ENCODE measurements around the gene SOX9.
"Not testable (repeated sequence)": the region's sequence is repeated elsewhere in the genome, so short reads cannot be mapped to it uniquely, and the experiment has no call there.

SOX9 gene

DNA sequence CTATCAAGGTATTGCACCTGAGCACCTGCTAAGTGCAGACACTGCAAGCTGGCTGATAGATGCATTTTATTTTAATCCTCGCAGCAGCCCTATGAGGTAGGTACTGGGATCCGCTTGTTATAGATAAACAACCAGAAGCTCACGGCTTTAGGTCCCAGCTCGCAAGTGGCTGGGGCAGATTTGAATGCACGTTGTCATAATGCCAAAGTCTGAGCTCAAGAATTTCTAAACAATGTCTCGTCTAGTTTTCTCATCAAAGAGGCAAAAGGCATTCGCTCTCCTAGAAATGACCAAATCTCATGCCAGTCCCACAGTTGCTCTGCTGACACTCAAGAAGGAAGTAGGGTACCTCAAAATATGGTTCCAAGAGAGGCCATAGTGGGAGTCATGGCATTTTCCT is 20.5 kb downstream of the SOX9 start:
- no peak overlapping the region for H3K4me3 ChIP-seq (ENCODE audit: low read depth, low read length)
- TF ChIP-seq, protein P1, sequence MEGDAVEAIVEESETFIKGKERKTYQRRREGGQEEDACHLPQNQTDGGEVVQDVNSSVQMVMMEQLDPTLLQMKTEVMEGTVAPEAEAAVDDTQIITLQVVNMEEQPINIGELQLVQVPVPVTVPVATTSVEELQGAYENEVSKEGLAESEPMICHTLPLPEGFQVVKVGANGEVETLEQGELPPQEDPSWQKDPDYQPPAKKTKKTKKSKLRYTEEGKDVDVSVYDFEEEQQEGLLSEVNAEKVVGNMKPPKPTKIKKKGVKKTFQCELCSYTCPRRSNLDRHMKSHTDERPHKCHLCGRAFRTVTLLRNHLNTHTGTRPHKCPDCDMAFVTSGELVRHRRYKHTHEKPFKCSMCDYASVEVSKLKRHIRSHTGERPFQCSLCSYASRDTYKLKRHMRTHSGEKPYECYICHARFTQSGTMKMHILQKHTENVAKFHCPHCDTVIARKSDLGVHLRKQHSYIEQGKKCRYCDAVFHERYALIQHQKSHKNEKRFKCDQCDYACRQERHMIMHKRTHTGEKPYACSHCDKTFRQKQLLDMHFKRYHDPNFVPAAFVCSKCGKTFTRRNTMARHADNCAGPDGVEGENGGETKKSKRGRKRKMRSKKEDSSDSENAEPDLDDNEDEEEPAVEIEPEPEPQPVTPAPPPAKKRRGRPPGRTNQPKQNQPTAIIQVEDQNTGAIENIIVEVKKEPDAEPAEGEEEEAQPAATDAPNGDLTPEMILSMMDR (IDR thresholded peaks at IDR 0.05; ENCODE audit: borderline replicate concordance, insufficient read depth, low read depth, low read length): no peak

DNA sequence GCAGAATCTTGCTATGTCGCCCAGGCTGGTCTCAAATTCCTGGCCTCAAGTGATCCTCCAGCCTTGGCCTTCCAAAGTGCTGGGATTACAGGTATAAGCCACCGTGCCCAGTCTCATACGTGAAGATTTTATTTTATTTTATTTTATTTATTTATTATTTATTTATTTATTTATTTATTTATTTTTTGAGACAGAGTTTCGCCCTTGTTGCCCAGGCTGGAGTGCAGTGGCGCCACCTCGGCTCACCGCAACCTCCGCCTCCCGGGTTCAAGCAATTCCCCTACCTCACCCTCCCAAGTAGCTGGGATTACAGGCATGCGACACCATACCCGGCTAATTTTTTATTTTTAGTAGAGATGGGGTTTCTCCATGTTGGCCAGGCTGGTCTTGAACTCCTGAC is 21.3 kb downstream of the SOX9 start:
- H3K4me3 ChIP-seq (ENCODE audit: low read depth, low read length): not testable (repeated sequence)

DNA sequence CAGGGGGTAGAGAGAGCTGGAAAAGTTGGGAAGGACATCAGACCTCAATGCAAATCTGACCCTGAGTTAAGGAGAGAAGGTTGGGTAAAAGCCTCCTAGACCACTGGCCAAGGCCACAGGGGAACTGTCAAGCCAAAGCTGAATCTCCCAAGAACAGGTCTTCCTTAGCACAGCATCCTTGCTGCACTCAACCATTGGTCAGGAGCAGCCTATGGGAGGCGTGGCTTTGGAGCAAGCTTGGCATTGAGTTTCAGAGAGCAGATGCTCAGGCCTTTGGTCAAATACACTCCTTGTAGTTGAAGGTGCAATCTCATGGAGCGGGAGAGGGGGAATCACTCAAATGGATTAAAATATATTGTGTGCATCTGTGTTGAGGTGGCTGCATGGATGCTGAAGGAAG is 21.8 kb downstream of the SOX9 start:
- TF ChIP-seq, protein P1 (IDR thresholded peaks at IDR 0.05; ENCODE audit: borderline replicate concordance, insufficient read depth, low read depth, low read length): no peak

DNA sequence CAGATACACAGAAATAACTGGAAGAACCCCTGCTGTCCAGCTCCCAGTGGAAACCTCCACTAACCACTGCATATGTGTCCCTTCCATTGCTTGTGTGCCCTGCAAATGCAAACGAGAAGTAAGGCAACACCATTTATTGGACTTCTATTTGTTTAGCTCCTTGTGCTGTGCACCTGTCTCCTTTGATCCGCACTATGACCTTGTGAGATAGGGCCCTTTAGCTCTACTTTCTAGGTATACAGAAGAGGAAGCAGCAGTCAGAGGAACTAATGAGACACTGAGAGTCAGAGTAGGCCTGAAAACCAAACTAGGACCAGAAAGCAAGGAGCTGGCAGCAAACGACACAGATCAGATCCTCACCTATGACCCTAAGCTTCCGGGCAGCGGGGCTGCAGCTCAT is 22.4 kb downstream of the SOX9 start:
- TF ChIP-seq, protein P1 (IDR thresholded peaks at IDR 0.05; ENCODE audit: borderline replicate concordance, insufficient read depth, low read depth, low read length): no peak

More for the DNA sequence above, 21.8 kb downstream of the SOX9 start:
- no peak overlapping the region for H3K4me3 ChIP-seq (ENCODE audit: low read depth, low read length)

DNA sequence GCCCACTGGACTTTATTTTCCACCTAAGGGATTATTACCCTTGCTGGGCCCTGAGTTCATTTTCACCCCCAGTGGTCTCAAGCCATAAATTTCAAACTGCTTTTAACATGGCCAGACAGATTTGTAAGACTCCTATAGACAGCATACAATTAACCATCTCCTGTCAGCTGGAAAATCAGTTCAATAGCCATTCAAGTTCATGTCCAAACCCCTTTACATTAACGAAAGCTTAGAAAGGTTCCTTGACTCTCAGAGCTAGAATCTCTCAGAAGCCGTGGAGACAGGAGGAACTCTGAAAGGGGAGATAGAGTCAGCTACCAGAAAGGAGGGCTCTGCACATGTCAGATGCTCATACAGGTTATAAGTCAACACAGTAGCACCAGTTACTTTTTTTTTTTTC is 23.3 kb downstream of the SOX9 start:
- TF ChIP-seq, protein P1 (IDR thresholded peaks at IDR 0.05; ENCODE audit: borderline replicate concordance, insufficient read depth, low read depth, low read length): no peak
- H3K4me3 ChIP-seq (ENCODE audit: low read depth, low read length): no peak overlapping the region

More for the DNA sequence above, 22.4 kb downstream of the SOX9 start:
- no peak overlapping the region for H3K4me3 ChIP-seq (ENCODE audit: low read depth, low read length)

DNA sequence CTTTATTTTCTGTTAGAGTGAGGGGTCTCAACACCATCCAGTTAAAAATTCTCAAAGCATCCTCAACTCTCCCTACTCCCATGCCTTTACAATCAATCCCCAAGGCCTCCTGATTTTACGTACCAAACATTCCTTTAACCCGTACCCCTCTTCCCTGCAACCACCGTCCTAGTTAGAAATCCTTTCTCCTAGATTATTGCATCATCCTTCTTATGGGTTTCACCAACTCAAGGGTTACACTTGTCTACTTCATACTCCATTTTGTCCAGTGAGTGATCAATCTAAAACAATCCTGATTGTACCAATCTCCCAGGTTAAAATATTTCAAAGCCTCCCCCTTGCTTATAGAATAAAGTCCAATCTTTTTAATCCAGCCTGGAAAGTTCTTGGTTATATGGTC is 24.7 kb downstream of the SOX9 start:
- H3K4me3 ChIP-seq (ENCODE audit: low read depth, low read length): no peak overlapping the region
- TF ChIP-seq, protein P1 (IDR thresholded peaks at IDR 0.05; ENCODE audit: borderline replicate concordance, insufficient read depth, low read depth, low read length): no peak

DNA sequence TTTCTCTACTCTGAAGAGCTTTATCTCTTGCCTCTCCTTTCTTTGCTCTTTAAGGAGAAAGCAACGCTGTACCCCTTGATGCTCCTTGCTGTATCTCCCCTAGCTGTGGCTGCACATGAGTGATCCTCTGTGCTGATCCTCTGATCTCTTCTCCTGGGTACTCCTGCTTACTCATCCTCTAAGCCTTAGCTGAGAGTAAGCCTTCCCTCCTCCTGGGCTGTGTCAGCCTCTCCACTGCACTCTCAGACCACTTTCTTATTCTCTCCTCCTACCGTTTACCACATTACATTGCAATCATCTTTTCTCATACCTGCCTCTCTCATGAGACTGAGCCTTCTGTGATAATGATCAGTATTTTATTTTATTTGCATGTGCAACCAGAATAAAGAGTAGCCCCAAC is 25.1 kb downstream of the SOX9 start:
- TF ChIP-seq, protein P1 (IDR thresholded peaks at IDR 0.05; ENCODE audit: borderline replicate concordance, insufficient read depth, low read depth, low read length): no peak
- no peak overlapping the region for H3K4me3 ChIP-seq (ENCODE audit: low read depth, low read length)

DNA sequence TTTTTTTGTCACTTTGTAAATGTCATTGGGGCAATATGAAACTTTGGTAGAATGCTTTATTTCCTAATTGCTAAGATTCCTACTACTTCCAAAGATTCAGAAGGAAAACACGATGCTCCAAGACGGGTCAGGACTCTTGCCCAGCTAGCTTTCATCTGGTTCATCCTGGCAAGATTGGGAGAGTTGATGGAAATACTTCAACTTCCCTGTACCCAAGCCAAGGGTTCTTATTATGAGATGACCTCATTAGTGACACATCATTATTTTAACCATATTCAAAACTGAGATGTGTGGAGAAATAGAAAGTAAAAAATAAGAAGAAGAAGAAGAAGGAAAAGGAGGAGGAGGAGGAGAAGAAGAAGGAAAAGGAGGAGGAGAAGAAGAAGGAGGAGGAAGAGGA is 25.6 kb downstream of the SOX9 start:
- H3K4me3 ChIP-seq (ENCODE audit: low read depth, low read length): no peak overlapping the region
- TF ChIP-seq, protein P1 (IDR thresholded peaks at IDR 0.05; ENCODE audit: borderline replicate concordance, insufficient read depth, low read depth, low read length): no peak

Data from GM12875 (cell line).